GM23338 (cell line): ENCODE measurements around the gene GPN3. TPM values are rescaled to one million over a fixed set of nuclear protein-coding genes. Genes with fewer than 3 reads are reported as not detected.

Experiments
- ATAC-seq: fragments of 200-7000 bp; cut with Tn5 transposase; 3 replicates; pipeline ENCODE4 v1.9.1; 2020
- DNase-seq: peaks from one replicate; pipeline ENCODE4 v3.0.0-alpha.2; 2015; ENCODE audit warnings: low spot score
- H2AFZ ChIP-seq: fragments of 200-600 bp; sonication (generic); 2 replicates; pipeline ENCODE4 v1.8.0; 2016; ENCODE audit warnings: antibody characterized with exemption, mild to moderate bottlenecking, moderate library complexity
- H3F3A ChIP-seq: fragments of 200-600 bp; sonication (generic); replicated peaks from 2 replicates; pipeline ENCODE4 v1.8.0; 2017; ENCODE audit warnings: antibody characterized with exemption, mixed run types, low read depth
- H3K27ac ChIP-seq: fragments of 200-600 bp; sonication (generic); 2 replicates; pipeline ENCODE4 v1.6.1; 2016; ENCODE audit warnings: low read depth
- H3K27me3 ChIP-seq: fragments of 200-600 bp; sonication (generic); 2 replicates; pipeline ENCODE4 v1.8.0; 2016; ENCODE audit warnings: mild to moderate bottlenecking, mixed run types, moderate library complexity; ENCODE audit not compliant: insufficient read depth
- H3K36me3 ChIP-seq: fragments of 200-600 bp; sonication (generic); 2 replicates; pipeline ENCODE4 v1.8.0; 2016; ENCODE audit warnings: mild to moderate bottlenecking; ENCODE audit not compliant: insufficient read depth
- H3K4me1 ChIP-seq: fragments of 200-600 bp; sonication (generic); 2 replicates; pipeline ENCODE4 v1.8.0; 2016; ENCODE audit warnings: mild to moderate bottlenecking, moderate library complexity; ENCODE audit not compliant: insufficient read depth
- H3K4me2 ChIP-seq: fragments of 200-600 bp; sonication (generic); 2 replicates; pipeline ENCODE4 v1.7.1; 2017; ENCODE audit warnings: mixed run types
- H3K4me3 ChIP-seq: fragments of 200-600 bp; sonication (generic); 2 replicates; pipeline ENCODE4 v1.6.1; 2016; ENCODE audit warnings: mixed run types
- H3K79me2 ChIP-seq: fragments of 200-600 bp; sonication (generic); replicated peaks from 2 replicates; pipeline ENCODE4 v1.8.0; 2017; ENCODE audit warnings: mild to moderate bottlenecking; ENCODE audit not compliant: insufficient read depth
- H3K9me2 ChIP-seq: fragments of 200-600 bp; sonication (generic); 2 replicates; pipeline ENCODE4 v1.8.0; 2017; ENCODE audit not compliant: insufficient read depth
- H4K20me1 ChIP-seq: fragments of 200-600 bp; sonication (generic); replicated peaks from 2 replicates; pipeline ENCODE4 v1.8.0; 2017; ENCODE audit warnings: mild to moderate bottlenecking; ENCODE audit not compliant: insufficient read depth
- H3K27ac Mint-ChIP-seq: 2 replicates; pipeline ENCODE4 v1.8.0; 2020; ENCODE audit warnings: inconsistent platforms, mild to moderate bottlenecking, moderate library complexity, mixed read lengths
- H3K27me3 Mint-ChIP-seq: 3 replicates; pipeline ENCODE4 v1.8.0; 2022; ENCODE audit warnings: low read depth, mild to moderate bottlenecking, moderate library complexity, mixed read lengths, inconsistent platforms; ENCODE audit not compliant: insufficient read depth, poor library complexity
- H3K36me3 Mint-ChIP-seq: 3 replicates; pipeline ENCODE4 v1.8.0; 2021; ENCODE audit warnings: low read depth, mild to moderate bottlenecking, inconsistent platforms, moderate library complexity, mixed read lengths
- H3K4me1 Mint-ChIP-seq: 3 replicates; pipeline ENCODE4 v1.8.0; 2020; ENCODE audit warnings: mild to moderate bottlenecking, inconsistent platforms, mixed read lengths
- H3K4me3 Mint-ChIP-seq: 3 replicates; pipeline ENCODE4 v1.8.0; 2021; ENCODE audit warnings: moderate library complexity, mild to moderate bottlenecking, inconsistent platforms, mixed read lengths
- H3K9me3 Mint-ChIP-seq: 3 replicates; pipeline ENCODE4 v1.8.0; 2020; ENCODE audit warnings: moderate library complexity, mild to moderate bottlenecking, inconsistent platforms, mixed read lengths
- CTCF ChIP-seq, 2 experiments: fragments of 200-600 bp in 1 of 2; sonication (generic) in 1 of 2; conservative IDR thresholded peaks; 2 replicates each; pipeline versions ENCODE4 v1.5.1 to v1.6.1; 2016 to 2017; ENCODE audit warnings: antibody characterized with exemption in 2 of 2, low read depth in 2 of 2, mild to moderate bottlenecking in 2 of 2, moderate library complexity in 1 of 2
- ETS1 ChIP-seq: IDR thresholded peaks from 2 replicates; pipeline ENCODE4 v1.6.1; 2016; ENCODE audit warnings: antibody characterized with exemption
- NANOG ChIP-seq: IDR thresholded peaks from 2 replicates; pipeline ENCODE4 v1.6.1; 2016; ENCODE audit warnings: antibody characterized with exemption, borderline replicate concordance
- REST ChIP-seq: IDR thresholded peaks from one replicate; pipeline ENCODE4 v1.6.1; 2018; ENCODE audit warnings: antibody characterized with exemption; ENCODE audit not compliant: unreplicated experiment
- ZNF114 ChIP-seq: fragments of 250-450 bp; sonication (Bioruptor Pico); IDR thresholded peaks from 2 replicates; pipeline ENCODE4 v1.5.0; 2020; ENCODE audit warnings: mild to moderate bottlenecking, moderate library complexity
- ZNF462 ChIP-seq: fragments of 250-450 bp; sonication (Bioruptor Pico); IDR thresholded peaks from 2 replicates; pipeline ENCODE4 v1.5.0; 2020; ENCODE audit warnings: mild to moderate bottlenecking, moderate library complexity
- polyA plus RNA-seq: library from polyadenylated mRNA; unstranded; fragments of >200 nt; fragmentation: Nextera tagmentation; extraction: Ambion mirVana; gene quantifications from 2 replicates; pipeline ENCODE4 v1.2.1, GENCODE V29; 2016
- total RNA-seq: library from RNA; depleted of rRNA; stranded (reverse); fragments of >200 nt; shearing (Covaris generic); gene quantifications from 2 replicates; pipeline ENCODE4 v1.2.3, GENCODE V29; 2014

Gene GPN3
- total and polyA plus RNA-seq, 2 experiments from 2014 or later, result 45.0 to 108 TPM

GRCh38 chr12:110505332-110505731 lies 37.3 kb upstream of the GPN3 start:
- peaks cover 11% of the 10 kb centered on the region; the same call in 2 of the 3 replicates for H3K36me3 Mint-ChIP-seq
- H3K9me2 ChIP-seq, result peaks cover 10% of the 10 kb centered on the region
- H3F3A ChIP-seq, result no peaks in the 10 kb centered on the region
- TF ChIP-seq ETS1 (no peak), CTCF (conservative IDR thresholded peaks at IDR 0.05; ENCODE audit: low read depth in 2 of 2) (no peak), NANOG (no peak), ZNF114 (CRISPR knock-in tag) (no peak), REST (no peak), ZNF462 (CRISPR knock-in tag) (no peak)
- no peak overlapping the region for H3K4me3 Mint-ChIP-seq
- peaks cover 19% of the 10 kb centered on the region for H3K9me3 Mint-ChIP-seq
- peaks cover 3% of the 10 kb centered on the region for H3K4me1 Mint-ChIP-seq
- ATAC-seq (no peak), DNase-seq (no peak)
- H3K27me3 ChIP-seq, result peaks cover 19% of the 10 kb centered on the region
- no peak overlapping the region for H3K4me2 ChIP-seq
- no peak overlapping the region for H2AFZ ChIP-seq
- no peak overlapping the region for H3K27ac Mint-ChIP-seq
- peaks cover 6% of the 10 kb centered on the region; the same call in 1 of the 2 replicates for H3K4me1 ChIP-seq
- no peak overlapping the region for H3K4me3 ChIP-seq
- H3K36me3 ChIP-seq, result no peaks in the 10 kb centered on the region
- H3K27ac ChIP-seq, result no peak overlapping the region
- peaks cover 8% of the 10 kb centered on the region; the same call in 1 of the 2 replicates for H3K79me2 ChIP-seq
- no peaks in the 10 kb centered on the region for H4K20me1 ChIP-seq
- peaks cover 24% of the 10 kb centered on the region for H3K27me3 Mint-ChIP-seq
